Non-pigmented ciliary epithelial cell (primary cell): ENCODE data around the gene GALNT15.

Source experiments
- DNase-seq: peaks from one replicate; pipeline ENCODE4 v3.0.0-alpha.2; 2010; ENCODE audit warnings: low read depth

Gene GALNT15

DNA sequence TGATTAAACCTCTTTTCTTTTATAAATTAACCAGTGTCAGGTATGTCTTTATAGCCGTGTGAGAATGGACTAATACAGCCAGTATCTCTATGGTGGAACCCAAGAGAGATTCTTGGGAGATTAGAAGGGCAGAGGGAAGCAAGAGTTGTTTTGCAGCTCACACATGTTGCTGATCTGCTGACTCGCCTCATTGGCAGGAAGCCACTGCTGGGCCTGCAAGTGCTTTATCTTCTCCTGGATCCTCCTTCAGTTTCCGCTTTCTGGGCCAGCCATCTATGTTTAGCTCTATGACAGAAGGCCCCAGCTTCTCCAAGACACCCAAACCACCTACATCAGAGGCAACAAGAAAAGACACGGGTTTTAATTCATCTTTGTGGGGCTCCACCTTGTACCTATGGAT is 23.4 kb upstream of the GALNT15 start:
- DNase-seq: peak; percentile 64

- DNase-seq: no peak
These were observed 6.3 kb upstream of the GALNT15 start for GRCh38 chr3:16168211-16168610.

GRCh38 chr3:16171009-16171408 is 3.5 kb upstream of the GALNT15 start:
- DNase-seq: no peak

DNA sequence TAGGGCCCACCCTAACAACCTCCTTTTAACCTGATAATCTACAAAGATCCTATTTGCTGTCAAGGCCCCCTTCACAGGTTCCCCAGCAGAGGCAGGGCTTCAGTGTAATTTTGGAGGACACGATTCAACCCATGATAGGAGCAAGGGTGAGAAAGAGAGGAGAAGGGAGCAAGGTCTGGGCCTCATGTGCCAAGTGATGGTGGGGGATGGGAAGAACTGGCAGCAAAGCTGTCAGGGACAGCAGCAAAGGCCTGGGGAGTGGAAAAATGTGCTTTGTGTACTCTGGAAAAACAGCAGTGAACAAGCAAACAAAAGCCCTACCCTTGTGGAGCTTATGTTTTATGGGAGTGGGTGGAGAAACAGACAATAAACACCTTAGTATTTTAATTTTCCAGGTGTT is 2.7 kb upstream of the GALNT15 start:
- DNase-seq: no peak

DNA sequence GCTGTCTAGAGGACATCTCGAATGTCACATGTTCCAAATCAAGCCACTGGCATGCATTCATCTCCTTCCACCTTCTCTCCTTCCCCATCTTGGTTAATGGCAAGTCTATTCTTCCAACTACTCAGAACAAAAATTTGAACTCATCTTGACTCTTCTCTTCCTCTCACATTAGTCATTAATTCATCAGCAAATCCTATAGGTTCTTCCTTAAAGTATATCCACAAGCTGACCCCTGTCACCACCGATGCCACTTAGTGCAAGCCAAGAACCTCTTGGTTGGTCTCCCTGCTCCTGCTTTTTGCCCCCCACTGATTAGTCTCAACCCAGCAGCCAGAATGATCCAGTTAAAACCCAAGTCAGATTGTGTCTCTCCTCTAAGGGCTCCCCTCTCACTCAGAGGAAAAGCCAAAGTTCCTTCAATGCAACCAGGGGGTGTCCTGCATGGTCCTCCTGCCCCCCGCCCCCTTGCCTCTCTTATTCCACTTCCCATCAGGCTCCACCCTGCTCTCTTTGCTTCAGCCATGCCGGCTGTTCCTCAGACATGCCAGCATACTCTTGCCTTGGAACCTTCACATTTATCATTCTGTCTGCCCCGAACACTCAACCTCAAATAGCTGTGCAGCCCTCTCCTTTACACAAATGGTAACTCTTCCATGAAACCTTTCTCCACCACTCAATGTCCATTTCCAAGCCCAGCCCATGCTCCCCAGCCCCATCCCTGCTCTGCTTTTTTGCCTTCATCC is 1.0 kb upstream of the GALNT15 start:
- no peak for DNase-seq

- no peak for DNase-seq
These were observed 489 bp upstream of the GALNT15 start for GRCh38 chr3:16174026-16174355.

GRCh38 chr3:16174976-16175901 is 759 bp downstream of the GALNT15 start:
- no peak for DNase-seq

DNA sequence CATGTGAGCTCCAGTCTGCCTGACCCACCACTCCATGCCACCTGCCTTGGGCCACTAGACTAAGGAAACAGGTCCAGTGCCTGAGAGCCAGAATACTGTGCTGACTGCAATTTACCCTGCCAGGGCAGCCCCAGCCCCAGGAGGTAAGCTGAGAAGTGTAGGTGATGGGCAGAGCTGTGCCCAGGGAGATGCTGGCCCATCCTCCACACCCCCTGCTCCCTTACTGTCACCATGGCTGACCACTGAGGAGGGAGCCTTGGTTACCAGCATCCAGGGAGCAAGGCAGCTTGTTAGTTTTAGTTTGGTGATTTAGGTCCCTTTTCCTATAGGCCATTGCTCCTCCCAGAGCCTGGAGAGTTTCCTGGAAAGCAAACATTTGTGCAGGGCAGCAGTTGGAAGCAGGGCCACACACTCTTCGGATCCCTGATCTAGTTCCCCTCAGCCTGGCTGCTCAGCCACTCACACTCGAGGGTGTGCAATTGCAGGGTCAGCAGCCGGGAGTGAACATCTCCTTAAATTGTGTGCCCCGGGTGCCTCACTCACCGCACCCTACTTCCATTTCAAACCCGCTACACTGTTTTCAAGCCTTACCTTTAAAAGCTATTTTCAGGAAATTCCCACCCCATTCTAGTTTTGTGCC is 2.0 kb downstream of the GALNT15 start:
- DNase-seq: no peak

GRCh38 chr3:16177382-16177781 is 2.9 kb downstream of the GALNT15 start:
- no peak for DNase-seq

DNA sequence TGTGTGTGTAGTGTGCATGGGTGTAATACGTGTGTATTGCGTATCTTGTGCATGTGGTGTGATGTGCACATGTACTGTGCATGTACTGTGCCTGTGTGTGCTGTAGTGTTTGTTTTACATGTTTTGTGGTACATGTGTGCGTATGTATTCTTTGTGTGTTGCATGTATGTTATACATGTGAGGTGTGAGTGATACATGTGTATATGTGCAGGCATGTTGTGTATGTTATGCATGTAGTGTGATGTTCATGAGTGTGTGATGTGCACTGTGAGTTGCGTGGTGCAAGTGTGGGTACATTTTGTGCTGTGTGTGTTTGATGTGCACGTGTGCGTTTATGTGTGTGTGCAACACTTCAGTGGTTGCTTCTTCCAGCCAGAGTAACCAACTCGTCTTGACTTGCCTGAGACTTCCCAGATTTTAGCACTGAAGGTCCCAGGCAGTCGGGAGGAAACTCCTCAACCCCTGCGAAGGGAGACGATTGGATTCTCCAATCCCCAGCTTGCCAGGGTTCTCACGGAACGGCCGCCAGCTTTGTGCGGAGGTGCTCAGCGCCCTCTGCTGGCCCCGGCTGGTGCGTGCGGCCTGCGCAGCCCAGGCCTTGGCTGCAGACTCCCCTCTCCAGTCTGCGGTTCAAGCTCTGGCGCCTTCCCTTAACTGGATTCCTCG is 3.6 kb downstream of the GALNT15 start:
- DNase-seq: peak; percentile 28

- no peak for DNase-seq
These were observed 4.1 kb downstream of the GALNT15 start for GRCh38 chr3:16178628-16178988.

- DNase-seq: no peak
These were observed 4.8 kb downstream of the GALNT15 start for GRCh38 chr3:16179261-16179660.

DNA sequence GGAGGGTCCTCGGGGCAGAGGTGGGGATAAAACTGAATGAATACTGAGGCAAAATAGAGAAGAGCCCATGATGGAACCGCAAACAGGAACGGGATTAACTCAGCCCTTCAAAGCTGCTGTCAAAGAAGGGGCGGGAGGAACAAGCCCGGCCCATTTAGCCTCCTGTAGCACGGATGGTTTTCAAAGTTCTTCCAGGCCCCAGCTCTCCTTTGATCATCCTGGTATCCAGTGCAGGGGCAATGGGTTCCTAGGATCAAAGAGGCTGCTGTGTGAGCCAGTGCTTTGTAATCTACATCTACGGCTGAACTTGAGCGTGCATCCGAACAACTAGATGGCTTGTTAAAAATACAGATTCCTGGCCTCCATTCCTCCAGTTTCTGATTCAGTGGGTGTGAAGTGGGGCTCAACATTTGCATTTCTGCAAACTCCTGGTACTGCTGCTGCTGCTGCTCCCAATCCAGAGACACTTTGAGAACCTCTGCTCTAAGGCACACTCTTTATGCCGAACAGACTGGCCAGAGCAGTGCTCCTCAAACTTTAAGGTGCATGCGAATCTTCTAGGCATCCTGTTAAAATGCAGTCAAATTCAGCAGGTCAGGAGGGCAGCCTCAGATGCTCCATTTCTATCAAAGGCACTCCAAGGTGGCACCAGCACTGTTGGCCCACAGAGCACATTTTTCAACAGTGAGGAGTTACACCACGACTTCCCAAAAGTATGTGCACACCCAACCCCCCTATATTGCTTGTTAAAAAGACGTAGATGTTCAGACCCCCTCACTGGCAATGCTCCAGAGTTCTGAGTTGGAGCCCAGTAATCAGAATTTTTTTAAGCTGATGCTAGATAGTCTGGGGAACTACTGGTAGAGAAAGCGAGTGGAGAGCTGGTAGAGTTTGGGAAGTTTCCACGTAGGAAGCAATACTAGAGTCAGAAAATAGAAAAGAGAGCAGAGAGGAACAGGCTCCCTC is 5.6 kb downstream of the GALNT15 start:
- no peak for DNase-seq

DNA sequence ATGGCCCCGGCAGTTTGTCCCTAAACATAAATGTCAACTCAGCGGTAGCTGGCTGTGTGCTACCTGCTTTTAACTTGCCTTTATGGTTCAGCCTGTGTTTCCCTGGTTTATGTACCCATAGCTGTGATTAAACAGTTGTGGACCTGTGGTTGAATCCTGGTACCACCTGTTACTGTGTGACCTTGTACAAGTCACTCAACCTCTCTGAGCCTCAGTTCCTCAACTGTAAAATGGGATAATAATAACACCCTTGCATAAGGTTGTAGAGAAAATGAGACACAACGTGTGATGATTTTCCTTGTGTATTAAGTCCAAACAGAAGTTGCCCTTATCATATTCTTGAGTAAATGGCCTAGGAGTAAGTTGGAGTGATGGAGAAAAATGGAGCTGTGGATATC is 6.3 kb downstream of the GALNT15 start:
- no peak for DNase-seq

DNA sequence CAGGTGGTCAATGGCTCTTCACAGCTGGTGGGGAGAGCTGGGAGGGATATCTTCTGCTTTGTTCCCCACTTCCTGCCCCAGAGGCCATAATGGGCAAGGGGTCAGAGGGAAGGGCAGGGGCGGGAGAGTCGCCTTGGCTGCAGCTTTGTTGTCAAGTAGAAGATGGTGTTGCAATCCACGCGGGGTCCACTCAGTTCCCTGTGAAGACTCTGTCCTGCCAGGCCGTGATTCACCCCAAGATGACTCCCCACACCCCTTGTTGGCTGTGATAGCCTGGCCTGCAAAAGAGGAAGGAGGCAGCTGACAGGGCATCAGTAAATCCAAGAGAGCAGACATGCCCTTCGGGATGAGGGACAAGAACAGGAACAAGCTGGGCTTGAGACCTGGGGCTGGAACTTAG is 6.9 kb downstream of the GALNT15 start:
- DNase-seq: no peak

- no peak for DNase-seq
These were observed 7.7 kb downstream of the GALNT15 start for GRCh38 chr3:16182183-16182582.

DNA sequence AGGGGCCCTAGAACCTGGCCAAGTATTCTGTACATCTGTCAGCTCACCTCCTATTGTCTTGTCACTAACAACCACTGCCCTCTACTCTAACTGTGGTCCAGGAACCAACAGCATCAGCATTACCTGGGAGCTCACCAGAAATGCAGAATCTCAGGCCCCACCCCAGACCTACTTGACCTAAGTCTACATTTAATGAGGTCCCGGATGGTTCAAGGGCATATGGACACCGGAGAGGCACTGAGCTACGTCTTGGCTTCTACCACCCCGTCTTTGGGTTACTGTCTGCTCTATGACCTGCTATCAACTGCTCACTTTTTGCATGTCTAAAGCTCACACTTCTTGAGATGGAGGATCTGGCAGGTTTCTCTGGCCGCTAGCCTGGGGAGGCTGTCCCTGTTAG is 8.1 kb downstream of the GALNT15 start:
- DNase-seq: no peak

DNA sequence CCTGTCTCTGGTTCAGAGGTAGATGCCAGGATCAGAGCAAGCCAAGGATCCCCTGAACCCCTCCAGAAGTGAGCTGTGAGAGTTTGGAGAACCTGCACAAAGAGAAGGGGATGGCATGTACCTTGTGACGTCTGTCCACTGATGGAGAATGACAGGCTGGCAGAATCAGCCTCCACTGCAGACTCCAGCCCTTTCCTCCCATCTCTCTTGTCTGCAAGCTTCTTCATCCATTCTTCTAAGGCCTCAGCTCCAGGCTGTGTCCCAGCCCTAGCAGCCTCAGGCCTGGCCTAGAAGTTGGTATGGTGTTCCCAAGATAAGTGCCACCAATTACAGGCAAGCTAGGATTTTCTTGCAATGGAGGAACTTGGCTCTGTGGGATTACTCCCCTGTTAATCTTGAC is 8.6 kb downstream of the GALNT15 start:
- no peak for DNase-seq

DNA sequence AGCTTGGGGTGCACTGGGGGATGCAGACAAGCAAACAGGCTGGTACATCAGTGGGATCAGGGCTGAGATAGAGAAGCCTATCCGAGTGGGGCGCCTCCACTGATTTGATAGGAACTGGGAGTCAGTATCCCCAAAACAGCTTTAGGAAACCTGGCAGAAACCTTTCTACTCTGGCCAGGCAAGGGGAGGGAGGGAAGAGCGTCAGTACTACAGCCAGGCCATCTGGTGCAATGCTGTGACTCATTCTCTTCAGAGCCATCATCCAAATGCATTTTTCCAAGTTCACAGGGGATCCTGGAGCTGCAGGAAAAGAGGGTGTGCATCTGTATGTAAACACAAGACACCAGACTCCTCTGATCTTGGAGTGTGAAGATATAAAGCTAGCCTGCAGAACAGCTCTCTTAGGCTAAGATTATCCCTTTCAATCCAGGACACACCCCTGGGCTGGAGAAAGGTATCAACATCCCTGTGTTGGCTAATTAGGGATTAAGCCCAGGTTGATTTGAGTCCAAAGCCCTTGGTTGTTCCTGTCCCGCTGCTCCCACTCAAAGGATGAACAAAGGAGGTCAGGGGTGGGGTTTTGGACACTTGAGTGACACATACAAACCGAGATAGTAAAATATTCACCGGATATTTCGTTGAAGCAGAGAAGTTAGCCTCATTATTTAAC is 9.3 kb downstream of the GALNT15 start:
- DNase-seq: peak; percentile 63

GRCh38 chr3:16186086-16186485 is 11.6 kb downstream of the GALNT15 start:
- no peak for DNase-seq

GRCh38 chr3:16186565-16186964 is 12.1 kb downstream of the GALNT15 start:
- no peak for DNase-seq
